GM18505 (cell line): ENCODE data around the gene DOCK10.

Experiments used
- ATAC-seq: cut with Tn5 transposase; IDR thresholded peaks from one replicate; pipeline ENCODE4 v1.9.1; 2021; ENCODE audit not compliant: unreplicated experiment
- POLR2A ChIP-seq: IDR thresholded peaks from 4 replicates; pipeline ENCODE4 v1.6.1; 2011; ENCODE audit warnings: borderline replicate concordance; ENCODE audit not compliant: insufficient read depth, insufficient read length; ENCODE audit errors: extremely low read depth

The DOCK10 gene

GRCh38 chr2:225041851-225042799, at the start of gene DOCK10:
Gene DOCK10 (minus strand): TSS chr2:225042468. CDS start chr2:225042374, 94 bp downstream.
- peak; percentile 33 for ATAC-seq
- peak; percentile 50 for TF ChIP-seq POLR2A

DNA sequence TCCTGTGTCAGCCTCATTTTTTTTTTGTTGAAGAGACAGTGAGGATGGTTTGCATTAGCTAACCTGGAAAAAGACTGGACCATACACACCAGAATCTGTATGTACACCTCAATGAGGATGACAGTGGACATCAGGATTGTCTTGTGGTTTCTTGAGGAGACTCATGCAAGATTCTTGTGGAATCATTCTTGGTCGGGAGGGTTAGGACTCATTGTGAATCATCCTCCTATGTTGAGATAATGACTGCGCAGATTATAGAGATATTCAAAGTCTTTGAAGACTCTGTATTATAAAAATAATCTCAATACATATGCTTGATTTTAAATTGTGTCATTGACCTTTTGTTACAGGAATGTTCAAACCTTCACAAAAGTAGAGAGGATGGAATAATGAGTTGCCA, 49.1 kb upstream of the DOCK10 start:
- no peak for TF ChIP-seq POLR2A
- ATAC-seq, result no peak

- no peak for TF ChIP-seq POLR2A
- no peak for ATAC-seq
These were observed 48.5 kb upstream of the DOCK10 start for GRCh38 chr2:225090746-225091145.

GRCh38 chr2:225086915-225087314, 44.6 kb upstream of the DOCK10 start:
- no peak for ATAC-seq
- no peak for TF ChIP-seq POLR2A

DNA sequence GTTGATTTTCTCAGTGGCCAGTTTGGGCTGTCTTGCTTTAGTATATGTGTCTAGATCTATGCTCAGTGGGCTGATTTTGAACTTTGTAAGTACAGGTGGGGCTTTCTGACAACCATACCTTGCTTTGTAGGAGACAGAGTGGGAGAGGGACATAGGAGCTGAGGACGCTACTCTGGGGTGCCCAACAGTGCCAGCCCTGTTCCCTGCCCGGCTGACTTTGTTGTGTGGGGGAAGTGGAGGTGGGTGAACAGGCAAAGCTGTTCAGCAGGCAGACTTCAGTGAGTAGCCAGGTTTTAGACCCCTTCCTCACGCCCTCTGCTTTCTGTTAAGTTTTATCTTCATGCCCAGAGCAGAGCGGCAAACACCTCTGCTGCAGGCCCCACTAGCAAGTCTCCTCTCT, 44.2 kb upstream of the DOCK10 start:
- TF ChIP-seq POLR2A, result no peak
- no peak for ATAC-seq

GRCh38 chr2:225083276-225083675, 41.0 kb upstream of the DOCK10 start:
- ATAC-seq, result no peak
- no peak for TF ChIP-seq POLR2A

DNA sequence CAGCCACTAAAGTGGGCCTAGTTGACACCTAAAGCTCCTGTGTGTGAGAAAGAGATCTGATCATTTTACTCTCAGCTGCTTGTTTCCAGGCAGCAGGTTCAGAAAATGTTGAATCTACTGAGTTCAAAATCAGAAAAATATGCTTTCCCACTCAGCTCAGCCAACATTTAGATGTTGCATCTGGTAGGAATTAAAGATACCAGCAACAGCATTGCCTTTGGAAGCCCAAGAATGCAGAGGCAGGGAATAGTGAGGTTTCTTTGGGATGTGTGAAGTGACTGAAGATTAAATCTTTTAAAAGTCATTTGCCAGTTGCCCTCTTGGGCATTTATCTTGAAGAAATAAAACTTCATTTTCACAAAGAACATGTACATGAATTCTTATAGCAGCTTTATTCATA, 33.9 kb upstream of the DOCK10 start:
- ATAC-seq, result no peak
- TF ChIP-seq POLR2A, result no peak

DNA sequence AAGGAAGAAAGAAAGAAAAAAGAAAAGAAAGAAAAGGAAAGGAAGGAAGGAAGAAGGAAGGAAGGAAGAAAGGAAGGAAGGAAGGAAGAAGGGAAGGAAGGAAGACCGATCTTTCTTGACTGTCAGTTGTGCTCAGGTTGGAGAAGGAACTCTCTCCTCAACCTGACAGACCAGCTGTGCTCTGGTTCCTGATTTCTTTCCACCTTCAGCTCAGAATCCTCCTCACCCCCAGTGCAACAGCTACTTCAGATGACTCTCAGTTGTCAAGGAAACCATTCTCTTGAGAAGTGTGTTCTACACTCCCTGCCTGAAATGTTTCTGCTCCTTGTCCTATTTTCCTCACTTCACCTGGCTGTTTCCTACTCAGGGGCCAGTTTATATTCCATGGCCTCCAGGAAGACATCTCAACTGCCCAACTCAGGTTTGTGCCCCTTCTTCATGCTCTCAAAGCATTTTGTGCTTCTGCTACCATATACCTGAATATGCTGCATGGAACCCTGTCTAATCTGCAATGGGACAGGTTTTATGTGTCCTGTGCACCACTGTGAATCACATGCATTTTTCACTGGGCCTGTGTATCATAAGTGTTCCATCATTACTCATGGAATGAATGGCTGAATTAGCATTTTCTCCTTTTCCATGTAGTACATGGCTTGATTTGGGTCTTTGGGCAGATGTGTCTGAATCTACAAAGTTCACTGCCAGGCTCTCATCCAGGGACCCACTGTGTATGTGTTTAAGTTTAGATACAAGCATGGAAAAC, 32.8 kb upstream of the DOCK10 start:
- no peak for TF ChIP-seq POLR2A
- ATAC-seq, result no peak

DNA sequence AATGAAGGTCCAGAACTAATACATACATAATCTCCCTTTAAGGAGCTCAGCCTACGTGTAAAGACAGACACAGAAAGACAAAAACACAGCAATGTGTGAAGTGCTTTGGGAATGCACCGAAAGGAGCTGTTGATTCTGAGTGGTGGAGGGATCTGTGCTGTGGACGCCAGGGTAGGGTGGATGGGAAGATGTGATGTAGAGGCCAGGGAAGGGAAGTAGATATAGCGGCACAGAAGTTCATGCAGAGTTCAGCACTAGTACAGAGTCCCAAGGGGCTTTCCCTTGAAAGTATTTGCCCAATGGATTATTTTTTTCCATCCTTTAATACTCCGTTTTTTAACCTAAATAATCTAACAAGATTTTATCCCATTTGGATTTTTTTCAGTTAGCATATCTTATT, 32.1 kb upstream of the DOCK10 start:
- ATAC-seq, result no peak
- TF ChIP-seq POLR2A, result no peak

- no peak for ATAC-seq
- no peak for TF ChIP-seq POLR2A
These were observed 30.9 kb upstream of the DOCK10 start for GRCh38 chr2:225073198-225073597.

GRCh38 chr2:225072444-225072843, 30.2 kb upstream of the DOCK10 start:
- no peak for TF ChIP-seq POLR2A
- no peak for ATAC-seq

DNA sequence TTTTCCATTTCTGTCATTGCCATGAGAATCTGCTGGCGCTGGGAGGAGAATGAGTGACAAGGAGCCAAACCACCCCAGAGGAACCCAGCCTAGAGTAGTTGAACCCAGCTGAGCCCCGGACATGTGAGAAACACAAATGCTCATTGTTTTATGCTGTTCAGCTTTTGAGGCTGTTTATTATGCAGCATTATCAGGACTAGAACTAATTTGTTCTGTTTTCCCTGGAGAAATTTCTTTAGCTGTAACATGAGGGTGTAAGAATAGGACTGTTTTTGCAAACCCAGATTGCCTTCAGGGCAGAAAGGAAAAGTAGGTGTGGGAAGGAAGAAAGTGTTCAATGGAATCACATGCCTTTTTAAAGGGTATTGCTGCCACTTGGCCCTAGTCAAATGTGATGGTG, 28.5 kb upstream of the DOCK10 start:
- ATAC-seq, result no peak
- no peak for TF ChIP-seq POLR2A

GRCh38 chr2:225069966-225070365, 27.7 kb upstream of the DOCK10 start:
- TF ChIP-seq POLR2A, result no peak
- ATAC-seq, result no peak

GRCh38 chr2:225069477-225069876, 27.2 kb upstream of the DOCK10 start:
- no peak for ATAC-seq
- TF ChIP-seq POLR2A, result no peak
